CD4-positive, alpha-beta T cell treated with Interleukin-10 for 1 hour (primary cell): ENCODE measurements around the gene WBP4.
"Not testable (repeated sequence)": the region's sequence is repeated elsewhere in the genome, so short reads cannot be mapped to it uniquely, and the experiment has no call there.

Source experiments
- DNase-seq: peaks from one replicate; pipeline ENCODE4 v3.0.0-alpha.2; 2020

Gene WBP4, protein sequence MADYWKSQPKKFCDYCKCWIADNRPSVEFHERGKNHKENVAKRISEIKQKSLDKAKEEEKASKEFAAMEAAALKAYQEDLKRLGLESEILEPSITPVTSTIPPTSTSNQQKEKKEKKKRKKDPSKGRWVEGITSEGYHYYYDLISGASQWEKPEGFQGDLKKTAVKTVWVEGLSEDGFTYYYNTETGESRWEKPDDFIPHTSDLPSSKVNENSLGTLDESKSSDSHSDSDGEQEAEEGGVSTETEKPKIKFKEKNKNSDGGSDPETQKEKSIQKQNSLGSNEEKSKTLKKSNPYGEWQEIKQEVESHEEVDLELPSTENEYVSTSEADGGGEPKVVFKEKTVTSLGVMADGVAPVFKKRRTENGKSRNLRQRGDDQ

DNA sequence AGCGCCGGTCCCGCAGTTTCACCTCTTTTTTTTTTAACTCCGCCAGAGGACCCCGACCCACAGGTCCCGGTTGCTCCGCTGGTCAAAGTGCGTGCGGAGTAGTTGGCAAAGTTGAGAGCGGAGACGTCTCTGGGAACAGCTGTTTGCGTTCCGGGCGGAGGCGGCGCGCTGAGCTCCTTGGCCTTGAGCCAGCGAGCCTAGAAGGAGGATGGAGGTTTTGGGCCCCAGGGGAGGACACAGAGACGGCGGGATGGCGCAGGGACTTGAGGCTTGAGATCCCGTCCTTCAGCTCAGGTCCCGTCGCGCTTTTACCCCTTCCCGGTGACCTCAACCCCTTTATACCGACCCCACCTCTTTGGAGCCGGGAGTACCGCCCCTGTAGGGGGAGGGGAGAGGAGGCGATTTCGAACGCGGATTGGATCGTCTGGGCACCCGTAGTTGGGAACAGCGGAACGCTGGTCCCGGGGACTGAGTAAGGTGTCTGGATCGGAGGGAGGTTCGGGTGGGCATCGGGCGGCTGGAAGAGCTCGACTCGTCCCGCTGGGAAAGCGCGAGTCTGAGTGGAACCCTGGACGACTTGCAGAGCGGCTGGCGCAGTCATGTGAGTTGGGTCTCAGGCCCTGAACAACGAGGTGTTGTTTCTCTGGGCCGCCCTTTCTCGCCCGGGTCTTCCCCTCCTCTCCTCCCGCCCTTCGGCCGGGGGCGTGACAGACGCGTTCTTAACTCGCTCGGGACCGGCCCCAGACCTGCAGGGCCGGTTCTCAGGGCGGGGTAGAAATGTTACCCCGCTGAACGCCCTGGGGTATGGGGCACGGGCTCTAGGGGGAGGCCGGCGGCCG is at the start of gene WBP4:
Gene WBP4, plus strand, starts transcription at position 435 of the 839 bp plus-strand sequence. Its CDS starts 165 bp downstream, at position 600.
- DNase-seq: peak; percentile 89

DNA sequence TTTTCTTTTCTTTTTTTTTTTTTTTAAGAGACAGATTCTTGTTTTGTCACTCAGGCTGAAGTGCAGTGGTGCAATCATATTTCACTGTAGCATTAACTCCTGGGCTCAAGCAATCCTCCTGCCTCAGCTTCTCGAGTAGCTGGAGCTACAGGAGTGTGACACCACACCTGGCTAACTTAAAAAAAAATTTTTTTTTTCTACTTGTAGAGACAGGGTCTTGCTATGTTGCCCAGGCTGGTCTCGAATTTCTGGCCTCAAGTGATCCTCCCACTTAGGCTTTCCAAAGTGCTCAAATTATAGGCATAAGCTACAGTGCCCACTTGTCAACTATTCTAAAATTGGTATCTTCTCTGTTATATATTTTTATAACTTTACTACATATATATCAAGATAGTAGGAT is 48.8 kb upstream of the WBP4 start:
- no peak for DNase-seq

GRCh38 chr13:41013835-41014234 is 47.5 kb upstream of the WBP4 start:
- no peak for DNase-seq

DNA sequence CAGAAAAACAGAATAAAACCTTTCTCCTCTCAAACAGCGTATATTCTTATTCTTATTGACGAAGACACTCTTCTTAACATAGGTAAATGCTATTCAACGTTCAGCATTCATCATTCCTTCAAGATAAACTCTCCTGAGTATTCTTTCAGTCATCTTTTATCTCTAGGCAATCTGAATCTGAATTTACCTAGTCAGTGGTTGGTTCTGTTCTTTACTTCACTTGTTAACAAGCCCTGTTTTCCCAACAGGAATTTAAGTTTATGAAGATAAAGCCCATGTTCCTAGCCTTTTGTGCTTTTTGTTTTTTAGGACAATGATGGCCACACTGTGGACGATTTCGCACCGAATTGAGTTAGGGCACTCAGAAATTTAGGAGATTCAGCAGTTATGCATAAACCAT is 45.4 kb upstream of the WBP4 start:
- no peak for DNase-seq

GRCh38 chr13:41017159-41017558 is 44.1 kb upstream of the WBP4 start:
- peak; percentile 59 for DNase-seq

DNA sequence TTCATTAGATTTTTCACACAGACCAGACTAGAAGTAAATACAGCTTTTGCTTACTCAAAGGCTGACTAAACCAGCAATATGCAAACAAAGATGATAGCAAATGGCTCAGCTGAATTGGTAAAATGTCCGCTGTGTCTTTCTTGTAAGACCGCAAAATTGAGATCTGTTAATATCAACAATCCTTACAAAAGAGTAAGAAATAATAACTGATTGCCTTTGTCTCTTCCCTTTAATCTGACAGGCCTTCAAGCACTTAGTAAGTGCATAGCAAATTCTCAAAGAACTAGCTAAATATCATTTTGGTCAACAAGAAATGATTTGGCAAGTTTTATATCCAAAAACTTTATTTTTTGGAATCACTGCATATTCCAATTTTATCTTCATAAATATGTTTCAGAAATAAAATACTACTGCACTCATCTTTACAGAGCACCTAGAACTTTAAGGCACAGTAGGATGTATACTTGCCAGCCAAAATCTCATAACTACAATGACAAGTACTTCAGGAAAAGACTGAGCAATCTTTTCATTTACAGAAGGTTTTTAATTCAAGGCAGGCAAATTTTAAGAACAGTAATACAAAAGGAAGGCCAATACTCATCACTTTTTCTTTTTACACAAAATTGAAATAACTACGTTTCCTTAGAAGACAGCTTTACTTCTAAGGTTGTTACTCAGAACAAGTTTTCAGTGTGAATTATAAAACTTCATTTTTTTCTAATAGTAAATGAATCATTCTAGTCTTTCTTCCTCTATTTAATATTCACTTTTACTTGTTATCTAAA is 43.3 kb upstream of the WBP4 start:
- DNase-seq: peak; percentile 52

GRCh38 chr13:41018602-41018948 is 42.7 kb upstream of the WBP4 start:
- DNase-seq: no peak

GRCh38 chr13:41019011-41019487 is 42.3 kb upstream of the WBP4 start, which contains the start of gene ELF1:
Gene ELF1 (minus strand): TSS chr13:41019316. CDS start chr13:40982054, 37,262 bp downstream.
- peak; percentile 84 for DNase-seq

- DNase-seq: no peak
These were observed 41.5 kb upstream of the WBP4 start for GRCh38 chr13:41019578-41020347.

GRCh38 chr13:41025518-41025917 is 35.8 kb upstream of the WBP4 start:
- DNase-seq: no peak

DNA sequence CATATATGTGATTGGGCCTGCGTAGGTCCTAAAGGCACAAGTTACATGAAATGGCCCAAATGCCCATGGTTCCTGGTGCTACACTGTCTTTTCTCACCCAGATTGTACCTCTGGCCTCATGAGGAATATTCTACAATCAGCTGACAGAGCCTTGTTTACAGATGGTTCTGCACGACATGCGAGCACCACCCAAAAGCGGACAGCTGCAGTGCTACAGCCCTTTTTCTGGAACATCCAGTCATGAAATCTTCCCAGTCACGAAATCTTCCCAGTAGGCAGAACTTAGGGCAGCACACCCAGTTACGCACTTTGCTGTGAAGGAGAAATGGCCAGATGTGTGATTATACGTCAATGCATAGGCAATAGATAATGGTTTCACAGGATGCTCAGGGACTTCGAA is 34.5 kb upstream of the WBP4 start:
- no peak for DNase-seq

GRCh38 chr13:41028051-41028450 is 33.3 kb upstream of the WBP4 start:
- DNase-seq: no peak

GRCh38 chr13:41029629-41030028 is 31.7 kb upstream of the WBP4 start:
- DNase-seq: no peak

DNA sequence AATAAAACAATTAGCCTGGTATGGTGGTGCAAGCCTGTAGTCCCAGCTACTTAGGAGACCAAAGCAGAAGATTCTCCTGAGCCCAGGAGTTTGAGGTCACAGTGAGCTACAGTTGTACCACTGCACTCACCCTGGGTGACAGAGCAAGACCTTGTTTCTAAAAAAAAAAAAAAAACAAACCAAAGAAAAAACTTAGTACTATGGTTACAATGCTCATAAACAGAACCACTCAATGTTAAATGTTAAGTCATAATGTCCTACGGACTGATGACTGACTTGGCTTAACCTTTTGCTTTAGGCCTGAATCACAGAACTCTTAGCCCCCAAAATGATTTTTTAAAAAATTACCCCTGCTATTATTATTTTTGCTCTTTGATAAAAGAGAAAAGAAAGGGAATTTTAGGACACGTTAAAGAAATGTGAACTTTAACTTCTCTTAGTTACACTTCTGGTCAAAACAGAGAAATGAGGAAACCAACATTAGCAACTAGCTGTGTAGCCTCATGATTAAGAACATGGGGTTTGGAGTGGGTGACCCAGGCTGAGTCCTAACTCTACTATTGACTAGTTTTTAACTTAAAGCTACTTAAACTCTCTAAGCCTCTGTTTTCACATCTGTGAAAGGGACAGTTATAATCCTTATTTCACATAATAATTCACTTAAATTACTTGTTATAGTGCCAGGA is 28.5 kb upstream of the WBP4 start:
- DNase-seq: no peak

DNA sequence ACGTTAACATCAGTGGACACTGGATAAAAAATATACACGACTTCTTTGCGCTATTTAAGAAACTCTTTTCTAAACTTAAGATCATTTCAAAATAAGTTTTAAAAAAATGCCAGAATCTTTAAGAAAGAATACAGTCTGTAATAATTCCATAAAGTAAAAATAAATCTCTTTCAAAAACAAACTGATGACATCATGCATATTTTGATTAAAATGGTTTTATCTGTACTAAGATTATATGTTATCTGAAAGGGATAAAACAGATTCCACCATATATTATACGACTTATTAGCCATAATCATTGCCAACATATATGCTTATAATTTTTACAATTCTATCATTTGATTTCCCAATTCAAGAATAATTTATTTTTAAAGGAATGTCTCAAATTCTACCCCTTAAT is 26.9 kb upstream of the WBP4 start:
- DNase-seq: no peak

DNA sequence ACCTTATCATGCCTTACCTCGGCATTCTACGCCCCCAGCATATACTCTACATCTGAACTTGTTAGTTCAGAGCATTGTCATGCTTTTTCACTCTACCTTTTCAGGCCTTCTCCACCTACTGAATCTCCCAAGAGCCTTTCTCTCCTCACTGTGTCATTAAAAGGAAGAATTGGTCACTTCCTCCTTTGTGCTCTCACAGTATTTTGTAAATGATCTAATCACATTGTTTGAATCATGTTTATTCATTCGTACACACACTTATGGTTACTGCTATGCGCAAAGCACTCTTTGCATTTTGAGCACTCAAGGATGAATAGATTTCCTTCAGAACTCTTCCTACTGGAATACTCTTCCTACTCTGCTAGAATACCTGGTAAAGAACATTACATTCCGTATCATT is 26.4 kb upstream of the WBP4 start:
- DNase-seq: no peak

DNA sequence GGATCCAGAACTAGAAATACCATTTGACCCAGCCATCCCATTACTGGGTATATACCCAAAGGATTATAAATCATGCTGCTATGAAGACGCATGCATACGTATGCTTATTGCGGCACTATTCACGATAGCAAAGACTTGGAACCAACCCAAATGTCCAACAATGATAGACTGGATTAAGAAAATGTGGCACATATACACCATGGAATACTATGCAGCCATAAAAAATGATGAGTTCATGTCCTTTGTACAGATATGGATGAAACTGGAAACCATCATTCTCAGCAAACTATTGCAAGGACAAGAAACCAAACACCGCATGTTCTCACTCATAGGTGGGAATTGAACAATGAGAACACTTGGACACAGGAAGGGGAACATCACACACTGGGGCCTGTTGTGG is 24.8 kb upstream of the WBP4 start:
- DNase-seq: not testable (repeated sequence)

DNA sequence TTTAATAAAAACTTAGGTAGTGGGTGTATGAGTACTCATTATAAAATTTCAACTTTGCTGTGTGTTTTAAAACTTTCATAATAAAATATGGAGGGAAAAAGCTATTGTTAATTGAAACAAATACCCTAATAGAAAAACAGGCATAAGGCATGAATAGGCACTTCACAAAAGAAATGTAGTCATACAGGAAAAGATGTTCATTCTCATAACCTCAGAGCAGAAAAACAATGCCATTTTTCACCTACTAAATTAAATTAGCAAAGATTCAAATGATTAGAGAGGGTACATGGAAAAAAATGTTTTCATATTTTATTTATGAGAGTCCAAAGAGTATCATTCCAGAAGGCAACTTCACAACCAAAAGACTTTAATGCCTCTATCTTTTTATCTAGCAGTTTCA is 21.6 kb upstream of the WBP4 start:
- DNase-seq: no peak

- no peak for DNase-seq
These were observed 20.6 kb upstream of the WBP4 start for GRCh38 chr13:41040584-41041334.

GRCh38 chr13:41042419-41042818 is 18.9 kb upstream of the WBP4 start:
- not testable (repeated sequence) for DNase-seq

DNA sequence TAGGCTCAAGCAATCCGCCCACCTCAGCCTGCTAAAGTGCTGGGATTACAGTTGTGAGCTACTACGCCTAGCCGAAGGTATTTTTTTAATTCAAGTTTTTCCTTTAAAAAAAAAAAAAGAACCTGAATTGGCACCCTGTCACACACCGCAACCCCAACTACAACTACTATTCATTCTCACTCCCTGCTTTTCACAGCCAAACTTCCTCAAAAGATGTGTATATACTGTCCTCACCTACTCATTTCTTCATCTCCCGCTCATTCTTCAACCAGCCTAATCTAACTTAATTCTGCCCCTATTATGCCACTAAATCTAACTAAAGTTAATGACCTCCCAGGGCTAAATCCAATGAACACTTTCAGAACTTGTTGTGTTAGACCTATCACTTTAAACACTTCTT is 12.7 kb upstream of the WBP4 start:
- DNase-seq: no peak
